Ascending aorta (tissue), 2 donors: ENCODE data around the gene TLCD3B. TPM values are rescaled to one million over a fixed set of nuclear protein-coding genes. Genes with fewer than 3 reads are reported as not detected.

Experiments
- DNase-seq, 2 donors: peaks; one replicate each; pipeline ENCODE4 v3.0.0-alpha.2; 2019; ENCODE audit warnings: low spot score in 2 of 2
- H3K27ac ChIP-seq, 2 donors: fragments of 200-600 bp; sonication (generic); one replicate each; pipeline ENCODE4 v1.5.1; 2016 to 2017; ENCODE audit warnings: mild to moderate bottlenecking in 1 of 2
- H3K27me3 ChIP-seq: fragments of 200-600 bp; sonication (generic); one replicate; pipeline ENCODE4 v1.5.1; 2017
- H3K36me3 ChIP-seq, 2 donors: fragments of 200-600 bp; sonication (generic); one replicate each; pipeline ENCODE4 v1.5.1; 2016
- H3K4me1 ChIP-seq, 2 donors: fragments of 200-600 bp; sonication (generic); one replicate each; pipeline ENCODE4 v1.5.1; 2016 to 2017; ENCODE audit warnings: mild to moderate bottlenecking in 1 of 2
- H3K4me3 ChIP-seq, 2 donors: fragments of 200-600 bp; sonication (generic); one replicate each; pipeline ENCODE4 v1.5.1; 2016 to 2017; ENCODE audit warnings: mild to moderate bottlenecking in 1 of 2
- H3K9me3 ChIP-seq, 2 donors: fragments of 200-600 bp; sonication (generic); one replicate each; pipeline ENCODE4 v1.5.1; 2016
- intact Hi-C: fragments of 100-400 bp; cut with DNase I; formaldehyde crosslinking; loops from one replicate; pipeline ENCODE4 v1.15.1; 2023
- total RNA-seq: library from RNA; depleted of rRNA; stranded (reverse); fragments of >200 nt; gene quantifications from one replicate; pipeline ENCODE4 v1.1.0, GENCODE V29; 2016
- TF ChIP-seq, protein P1 (sequence below), 3 experiments: fragments of 200-600 bp in 2 of 3; fragments of 450-650 bp in 1 of 3; sonication (generic) in 2 of 3; IDR thresholded peaks; one replicate each; pipeline ENCODE4 v1.5.1; 2016 to 2019; ENCODE audit warnings: antibody characterized with exemption in 3 of 3, mild to moderate bottlenecking in 1 of 3, moderate library complexity in 1 of 3

The TLCD3B gene
- total RNA-seq, 1 donor from 2014 or later = not detected

DNA sequence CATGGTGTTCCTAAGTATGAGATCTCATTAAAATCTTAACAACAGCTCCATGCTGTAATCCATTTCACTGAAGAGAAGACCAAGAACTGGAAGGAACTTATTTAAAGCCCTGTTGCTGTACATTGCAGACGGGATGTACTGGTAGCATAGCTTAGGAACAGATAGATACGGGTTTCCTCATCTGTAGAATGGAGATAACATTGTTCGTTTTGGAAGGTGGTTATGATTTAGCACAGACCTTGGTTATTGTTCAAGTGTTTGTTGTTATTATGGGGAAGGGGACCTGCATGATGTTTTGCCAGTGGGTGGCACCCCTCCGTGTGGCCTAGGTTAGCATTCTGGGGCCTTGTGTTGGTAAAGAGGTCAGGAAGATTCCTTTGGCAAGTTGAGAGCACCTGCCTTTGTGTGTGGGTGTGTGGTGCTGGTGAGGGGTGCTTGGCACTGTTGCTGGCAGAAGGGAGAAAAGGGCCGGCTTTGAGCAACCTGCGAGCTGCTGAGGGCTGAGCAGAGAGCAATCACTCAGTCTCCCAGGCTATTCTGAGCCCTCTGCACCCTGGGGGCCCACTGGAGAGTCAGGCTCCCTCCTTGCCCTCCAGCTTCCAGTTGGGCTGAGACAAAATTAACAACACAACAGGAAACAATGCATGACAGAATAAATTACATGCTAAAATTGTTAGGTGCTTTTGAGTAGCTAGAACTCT lies 55.1 kb downstream of the TLCD3B start:
- Histone ChIP-seq H3K27me3 (no peaks in the 10 kb centered on the region), H3K4me3 (peak overlapping the region; percentile 2 to 93), H3K9me3 (no peaks in the 10 kb centered on the region), H3K4me1 (peaks cover 12 to 24% of the 10 kb centered on the region in 2 donors), H3K27ac (peak overlapping the region in 1 of 2 donors; percentile 55), H3K36me3 (peaks cover 27 to 40% of the 10 kb centered on the region in 2 donors)
- DNase-seq = no peak
- TF ChIP-seq, protein P1, sequence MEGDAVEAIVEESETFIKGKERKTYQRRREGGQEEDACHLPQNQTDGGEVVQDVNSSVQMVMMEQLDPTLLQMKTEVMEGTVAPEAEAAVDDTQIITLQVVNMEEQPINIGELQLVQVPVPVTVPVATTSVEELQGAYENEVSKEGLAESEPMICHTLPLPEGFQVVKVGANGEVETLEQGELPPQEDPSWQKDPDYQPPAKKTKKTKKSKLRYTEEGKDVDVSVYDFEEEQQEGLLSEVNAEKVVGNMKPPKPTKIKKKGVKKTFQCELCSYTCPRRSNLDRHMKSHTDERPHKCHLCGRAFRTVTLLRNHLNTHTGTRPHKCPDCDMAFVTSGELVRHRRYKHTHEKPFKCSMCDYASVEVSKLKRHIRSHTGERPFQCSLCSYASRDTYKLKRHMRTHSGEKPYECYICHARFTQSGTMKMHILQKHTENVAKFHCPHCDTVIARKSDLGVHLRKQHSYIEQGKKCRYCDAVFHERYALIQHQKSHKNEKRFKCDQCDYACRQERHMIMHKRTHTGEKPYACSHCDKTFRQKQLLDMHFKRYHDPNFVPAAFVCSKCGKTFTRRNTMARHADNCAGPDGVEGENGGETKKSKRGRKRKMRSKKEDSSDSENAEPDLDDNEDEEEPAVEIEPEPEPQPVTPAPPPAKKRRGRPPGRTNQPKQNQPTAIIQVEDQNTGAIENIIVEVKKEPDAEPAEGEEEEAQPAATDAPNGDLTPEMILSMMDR (IDR thresholded peaks at IDR 0.05) = no peak
- intact Hi-C loops = no loop called here

DNA sequence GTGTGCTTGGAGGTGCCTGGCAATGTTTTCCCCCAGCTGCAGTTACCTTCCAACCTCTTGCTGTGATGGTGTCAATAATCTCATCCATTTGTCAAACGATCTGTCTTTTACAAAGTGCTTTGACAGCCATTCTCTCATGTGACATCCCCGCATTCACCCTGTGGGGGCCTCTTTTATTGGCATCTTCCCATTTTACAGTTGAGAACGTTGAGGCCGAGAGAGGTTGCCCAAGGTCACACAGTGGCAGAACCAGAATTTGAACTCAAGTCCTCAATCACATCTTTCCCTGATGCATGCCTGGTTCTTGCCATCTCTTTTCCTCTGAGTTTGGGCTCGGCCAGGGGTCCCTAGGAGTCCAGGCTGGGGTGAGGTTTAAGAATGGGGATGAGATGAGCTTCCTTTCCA lies 55.9 kb downstream of the TLCD3B start:
- intact Hi-C loops = no loop called here
- no peak for DNase-seq
- Histone ChIP-seq H3K36me3 (peaks cover 24 to 37% of the 10 kb centered on the region in 2 donors), H3K4me3 (peak overlapping the region; percentile 80 to 93), H3K27ac (peak overlapping the region in 1 of 2 donors; percentile 90), H3K9me3 (no peaks in the 10 kb centered on the region), H3K27me3 (no peaks in the 10 kb centered on the region), H3K4me1 (peaks cover 12 to 24% of the 10 kb centered on the region in 2 donors)
- TF ChIP-seq, protein P1 (IDR thresholded peaks at IDR 0.05) = no peak

Other genes with a start within 250 kb of the TLCD3B start
- 28.6 TPM for gene KIF22, start 240.5 kb downstream of the TLCD3B start, total RNA-seq
- 146 TPM for gene MAZ, start 224.7 kb downstream of the TLCD3B start, total RNA-seq
- gene PRRT2, start 219.1 kb downstream of the TLCD3B start, total RNA-seq = 5.0 TPM
- 54.3 TPM for gene PAGR1, start 215.1 kb downstream of the TLCD3B start, total RNA-seq
- gene MVP, start 210.8 kb downstream of the TLCD3B start, total RNA-seq = 244 TPM
- gene CDIPT, start 168.0 kb downstream of the TLCD3B start, total RNA-seq = 174 TPM
- 0.21 TPM for gene SEZ6L2, start 131.7 kb downstream of the TLCD3B start, total RNA-seq
- not detected for gene ASPHD1, start 130.8 kb downstream of the TLCD3B start, total RNA-seq
- 302 TPM for gene KCTD13, start 105.0 kb downstream of the TLCD3B start, total RNA-seq
- gene TMEM219, start 69.2 kb downstream of the TLCD3B start, total RNA-seq = 49.2 TPM
- gene TAOK2, start 57.4 kb downstream of the TLCD3B start, total RNA-seq = 101 TPM
- 2.0 TPM for gene HIRIP3, start 35.7 kb downstream of the TLCD3B start, total RNA-seq
- 44.1 TPM for gene INO80E, start 35.0 kb downstream of the TLCD3B start, total RNA-seq
- not detected for gene DOC2A, start 20.2 kb downstream of the TLCD3B start, total RNA-seq
- gene C16orf92, start 8.1 kb downstream of the TLCD3B start, total RNA-seq = not detected
- gene ALDOA, start 34.5 kb upstream of the TLCD3B start, total RNA-seq = 1,202 TPM
- gene PPP4C, start 44.7 kb upstream of the TLCD3B start, total RNA-seq = 50.7 TPM
- 0.75 TPM for gene TBX6, start 60.7 kb upstream of the TLCD3B start, total RNA-seq
- gene YPEL3, start 64.9 kb upstream of the TLCD3B start, total RNA-seq = 98.6 TPM
- 0.53 TPM for gene GDPD3, start 82.3 kb upstream of the TLCD3B start, total RNA-seq
- 115 TPM for gene MAPK3, start 91.9 kb upstream of the TLCD3B start, total RNA-seq
- gene CORO1A, start 152.3 kb upstream of the TLCD3B start, total RNA-seq = 69.4 TPM
- gene BOLA2B, start 162.4 kb upstream of the TLCD3B start, total RNA-seq = 643 TPM
- 44.6 TPM for gene SLX1A, start 162.6 kb upstream of the TLCD3B start, total RNA-seq
- 14.8 TPM for gene SULT1A3, start 168.0 kb upstream of the TLCD3B start, total RNA-seq
- gene NPIPB13, start 217.2 kb upstream of the TLCD3B start, total RNA-seq = 1.3 TPM